H1 (cell line): ENCODE measurements around the gene EIF4ENIF1. TPM values are rescaled to one million over a fixed set of nuclear protein-coding genes. Genes with fewer than 3 reads are reported as not detected.

Source experiments
- CTCF ChIA-PET: fragments of 300-600 bp; sonication (Branson Sonifier 250); formaldehyde crosslinking; loops from one replicate; lab custom pipeline; 2021; ENCODE audit not compliant: partially characterized antibody; lab: Charles Lee
- POLR2A ChIA-PET: fragments of 300-600 bp; sonication (Branson Sonifier 250); formaldehyde crosslinking; loops from one replicate; lab custom pipeline; 2021; ENCODE audit warnings: inconsistent platforms; ENCODE audit not compliant: partially characterized antibody; lab: Charles Lee
- DNase-seq, 2 experiments: peaks; one replicate each; pipeline versions ENCODE4 v3.0.0 to v3.0.0-alpha.2; 2010 to 2022; ENCODE audit warnings: low spot score in 2 of 2, low read depth in 1 of 2, mixed read lengths in 1 of 2
- FAIRE-seq: peaks from 2 replicates; lab custom pipeline; 2011; peaks lifted over from hg19 to GRCh38; lab: Jason Lieb, UNC
- H2AFZ ChIP-seq: 2 replicates; pipeline ENCODE4 v1.8.1; 2012; ENCODE audit warnings: low read length, inconsistent platforms
- H2AK5ac ChIP-seq: 2 replicates; pipeline ENCODE4 v1.6.1; 2013; ENCODE audit warnings: low read depth, low read length
- H2BK120ac ChIP-seq: replicated peaks from 2 replicates; pipeline ENCODE3; 2013; ENCODE audit warnings: low read depth, low read length, inconsistent platforms
- H2BK12ac ChIP-seq: 2 replicates; pipeline ENCODE4 v1.6.1; 2013; ENCODE audit warnings: low read depth, low read length
- H2BK15ac ChIP-seq: 2 replicates; pipeline ENCODE4 v1.6.1; 2013; ENCODE audit warnings: low read length
- H2BK20ac ChIP-seq: 2 replicates; pipeline ENCODE4 v1.6.1; 2013; ENCODE audit warnings: low read length
- H2BK5ac ChIP-seq: 2 replicates; pipeline ENCODE4 v1.6.1; 2013; ENCODE audit warnings: low read depth, low read length
- H3K14ac ChIP-seq: 2 replicates; pipeline ENCODE4 v1.6.1; 2013; ENCODE audit warnings: inconsistent platforms; ENCODE audit not compliant: insufficient read length
- H3K18ac ChIP-seq: 2 replicates; pipeline ENCODE4 v1.6.1; 2013; ENCODE audit warnings: low read length; ENCODE audit errors: extremely low read depth
- H3K23ac ChIP-seq: 2 replicates; pipeline ENCODE4 v1.6.1; 2013; ENCODE audit warnings: inconsistent platforms; ENCODE audit not compliant: insufficient read length
- H3K23me2 ChIP-seq: 2 replicates; pipeline ENCODE4 v1.6.1; 2013; ENCODE audit warnings: low read depth, low read length
- H3K27ac ChIP-seq: 2 replicates; pipeline ENCODE4 v1.6.1; 2011; ENCODE audit warnings: low read depth, low read length, inconsistent platforms
- H3K27me3 ChIP-seq, 4 experiments: replicated peaks in 1 of 4; 1 replicate in 1 of 4; 2 replicates in 3 of 4; pipeline versions ENCODE4 v1.6.1 to v1.8.1; 2011 to 2013; ENCODE audit warnings: low read length in 3 of 4, mild to moderate bottlenecking in 3 of 4, inconsistent platforms in 2 of 4, mixed read lengths in 2 of 4, moderate library complexity in 1 of 4; ENCODE audit not compliant: control insufficient read depth in 3 of 4, insufficient read depth in 3 of 4; ENCODE audit errors: extremely low read depth in 1 of 4
- H3K36me3 ChIP-seq, 4 experiments: 2 replicates each; pipeline versions ENCODE4 v1.6.1 to v1.8.1; 2011 to 2013; ENCODE audit warnings: mild to moderate bottlenecking in 4 of 4, low read length in 3 of 4, moderate library complexity in 2 of 4, control low read depth in 1 of 4, inconsistent platforms in 1 of 4; ENCODE audit not compliant: insufficient read depth in 4 of 4, control insufficient read depth in 2 of 4
- H3K4ac ChIP-seq: replicated peaks from 2 replicates; pipeline ENCODE3; 2013; ENCODE audit warnings: low read length, low read depth, mixed read lengths, inconsistent platforms; ENCODE audit not compliant: insufficient read length
- H3K4me1 ChIP-seq, 4 experiments: replicated peaks in 1 of 4; 1 replicate in 1 of 4; 2 replicates in 3 of 4; pipeline versions ENCODE4 v1.6.1 to v1.8.1; 2011 to 2013; ENCODE audit warnings: low read length in 3 of 4, inconsistent platforms in 2 of 4, mixed read lengths in 1 of 4; ENCODE audit not compliant: insufficient read depth in 4 of 4, control insufficient read depth in 3 of 4
- H3K4me2 ChIP-seq, 2 experiments: 2 replicates each; pipeline versions ENCODE4 v1.6.1 to v1.8.1; 2011 to 2013; ENCODE audit warnings: low read depth in 2 of 2, low read length in 2 of 2, control low read depth in 1 of 2, inconsistent platforms in 1 of 2, mild to moderate bottlenecking in 1 of 2; ENCODE audit not compliant: insufficient read depth in 1 of 2
- H3K4me3 ChIP-seq, 4 experiments: fragments of 200-600, 300-600 bp in 1 of 4; sonication (generic), shearing (Covaris generic), sonication (Bioruptor Twin) in 1 of 4; 2 replicates each; pipeline versions ENCODE4 v1.5.1 to v1.8.1; 2011 to 2016; ENCODE audit warnings: low read length in 4 of 4, low read depth in 3 of 4, control low read depth in 2 of 4, inconsistent platforms in 2 of 4, mild to moderate bottlenecking in 2 of 4, mixed read lengths in 1 of 4, moderate library complexity in 1 of 4; ENCODE audit not compliant: insufficient read depth in 2 of 4; ENCODE audit errors: extremely low read depth in 1 of 4
- H3K56ac ChIP-seq: replicated peaks from 2 replicates; pipeline ENCODE3; 2013; ENCODE audit warnings: low read depth, mild to moderate bottlenecking, mixed read lengths, low read length, inconsistent platforms; ENCODE audit not compliant: insufficient read length
- H3K79me1 ChIP-seq: 2 replicates; pipeline ENCODE4 v1.6.1; 2013; ENCODE audit warnings: low read depth, low read length, control low read depth
- H3K79me2 ChIP-seq, 2 experiments: 2 replicates each; pipeline versions ENCODE4 v1.6.1 to v1.8.1; 2012 to 2013; ENCODE audit warnings: low read length in 2 of 2, mild to moderate bottlenecking in 2 of 2, inconsistent platforms in 1 of 2; ENCODE audit not compliant: insufficient read depth in 2 of 2, control insufficient read depth in 1 of 2
- H3K9ac ChIP-seq, 4 experiments: replicated peaks in 1 of 4; 1 replicate in 1 of 4; 2 replicates in 3 of 4; pipeline versions ENCODE4 v1.6.1 to v1.8.1; 2011 to 2013; ENCODE audit warnings: low read depth in 3 of 4, low read length in 3 of 4, control low read depth in 2 of 4, mild to moderate bottlenecking in 2 of 4, moderate library complexity in 2 of 4, inconsistent platforms in 1 of 4; ENCODE audit errors: extremely low read depth in 1 of 4
- H3K9me3 ChIP-seq, 2 experiments: 2 replicates each; pipeline versions ENCODE4 v1.6.1 to v1.8.1; 2012 to 2013; ENCODE audit warnings: mild to moderate bottlenecking in 2 of 2, moderate library complexity in 2 of 2, control low read depth in 1 of 2, inconsistent platforms in 1 of 2, low read depth in 1 of 2, low read length in 1 of 2, mixed read lengths in 1 of 2; ENCODE audit not compliant: insufficient read depth in 2 of 2
- H4K20me1 ChIP-seq, 2 experiments: replicated peaks in 1 of 2; 2 replicates each; pipeline versions ENCODE3 to v1.8.1; 2011 to 2013; ENCODE audit warnings: inconsistent platforms in 2 of 2, low read length in 2 of 2, mild to moderate bottlenecking in 1 of 2; ENCODE audit not compliant: insufficient read depth in 2 of 2, control insufficient read depth in 1 of 2
- H4K5ac ChIP-seq: 2 replicates; pipeline ENCODE4 v1.6.1; 2013; ENCODE audit warnings: low read length, low read depth, mixed read lengths, inconsistent platforms; ENCODE audit not compliant: insufficient read length
- H4K8ac ChIP-seq: 2 replicates; pipeline ENCODE4 v1.8.0; 2013; ENCODE audit warnings: mild to moderate bottlenecking, moderate library complexity, low read length, inconsistent platforms; ENCODE audit not compliant: insufficient read depth; ENCODE audit errors: extremely low read depth
- H4K91ac ChIP-seq: replicated peaks from 2 replicates; pipeline ENCODE3; 2013; ENCODE audit warnings: low read length, mixed read lengths, inconsistent platforms; ENCODE audit not compliant: insufficient read length
- ASH2L ChIP-seq: fragments of 200-600, 300-600 bp; sonication (generic); IDR thresholded peaks from one replicate; pipeline ENCODE4 v1.7.1; 2017; ENCODE audit warnings: low read length
- BCL11A ChIP-seq, 2 experiments: IDR thresholded peaks; one replicate each; pipeline ENCODE4 v1.6.1; 2011; ENCODE audit warnings: low read depth in 2 of 2, low read length in 2 of 2, mild to moderate bottlenecking in 2 of 2
- CBX5 ChIP-seq: fragments of 300-800, 300-1000 bp; sonication (generic); IDR thresholded peaks from 2 replicates; pipeline ENCODE4 v1.7.1; 2016; ENCODE audit warnings: antibody characterized with exemption, low read length, low read depth
- CTBP2 ChIP-seq: IDR thresholded peaks from 2 replicates; pipeline ENCODE4 v1.7.0; 2011; ENCODE audit warnings: borderline replicate concordance, mild to moderate bottlenecking, moderate library complexity, mixed read lengths, low read length; ENCODE audit not compliant: insufficient read depth, insufficient read length
- RBBP5 ChIP-seq: IDR thresholded peaks from 2 replicates; pipeline ENCODE4 v1.7.1; 2012; ENCODE audit warnings: low read depth, mild to moderate bottlenecking, inconsistent platforms, low read length, moderate library complexity, borderline replicate concordance
- SAP30 ChIP-seq: fragments of 300-600 bp; sonication (generic); IDR thresholded peaks from 2 replicates; pipeline ENCODE4 v1.7.1; 2012; ENCODE audit warnings: low read length, moderate library complexity, mild to moderate bottlenecking, inconsistent platforms; ENCODE audit not compliant: insufficient read depth, insufficient replicate concordance
- SIX5 ChIP-seq: IDR thresholded peaks from 2 replicates; pipeline ENCODE4 v1.6.1; 2011; ENCODE audit warnings: mild to moderate bottlenecking, low read depth, low read length
- TAF7 ChIP-seq: optimal IDR thresholded peaks from 2 replicates; pipeline ENCODE3; 2011; ENCODE audit warnings: low read depth, mild to moderate bottlenecking, inconsistent platforms, low read length, moderate library complexity, borderline replicate concordance
- ZNF274 ChIP-seq: IDR thresholded peaks from 2 replicates; pipeline ENCODE4 v1.7.0; 2012; ENCODE audit warnings: low read length, borderline replicate concordance; ENCODE audit errors: extremely low read depth
- WGBS, 2 experiments: shearing (Covaris generic) in 1 of 2; methylation state at CpG; one replicate each; pipeline versions ENCODE4 v1.1.6 to v1.1.7; 2013 to 2015; ENCODE audit warnings: low lambda C conversion rate in 2 of 2, mixed read lengths in 2 of 2, inconsistent platforms in 1 of 2, low coverage in 1 of 2, missing lambda C conversion rate in 1 of 2; ENCODE audit not compliant: insufficient replicate concordance in 2 of 2, insufficient coverage in 1 of 2, insufficient read length in 1 of 2; ENCODE audit errors: extremely low coverage in 1 of 2, missing lambda C conversion rate in 1 of 2; 5-methylcytosine and 5-hydroxymethylcytosine counted together
- polyA plus RNA-seq, 7 experiments: library from polyadenylated mRNA; depleted of rRNA in 3 of 7; stranded (reverse) in 5 of 7; unstranded in 2 of 7; fragments of >200 nt in 5 of 7; fragments of 200-250 nt in 2 of 7; gene quantifications; 1 replicate in 5 of 7; 2 replicates in 1 of 7; 4 replicates in 1 of 7; pipeline versions ENCODE4 v1.2.1 to v1.2.3, GENCODE V29; 2011 to 2013; ENCODE audit warnings: missing spikeins in 2 of 7, mixed read lengths in 2 of 7
- total RNA-seq: library from RNA; stranded (reverse); fragmentation: NEBNext Ultra II Directional; extraction: Animal tissue kit (Norgen Biotek cat#: 25700); gene quantifications from 2 replicates; pipeline ENCODE4 v1.2.1, GENCODE V29; 2021
- TF ChIP-seq, protein P1 (sequence below): IDR thresholded peaks from 2 replicates; pipeline ENCODE4 v1.6.1; 2012; ENCODE audit warnings: inconsistent platforms

The EIF4ENIF1 gene
- total and polyA plus RNA-seq, 2 of the 8 experiments (the other 6 are each of a cell fraction or from before 2014, with no cell fraction given) = 21.9 to 23.6 TPM

DNA sequence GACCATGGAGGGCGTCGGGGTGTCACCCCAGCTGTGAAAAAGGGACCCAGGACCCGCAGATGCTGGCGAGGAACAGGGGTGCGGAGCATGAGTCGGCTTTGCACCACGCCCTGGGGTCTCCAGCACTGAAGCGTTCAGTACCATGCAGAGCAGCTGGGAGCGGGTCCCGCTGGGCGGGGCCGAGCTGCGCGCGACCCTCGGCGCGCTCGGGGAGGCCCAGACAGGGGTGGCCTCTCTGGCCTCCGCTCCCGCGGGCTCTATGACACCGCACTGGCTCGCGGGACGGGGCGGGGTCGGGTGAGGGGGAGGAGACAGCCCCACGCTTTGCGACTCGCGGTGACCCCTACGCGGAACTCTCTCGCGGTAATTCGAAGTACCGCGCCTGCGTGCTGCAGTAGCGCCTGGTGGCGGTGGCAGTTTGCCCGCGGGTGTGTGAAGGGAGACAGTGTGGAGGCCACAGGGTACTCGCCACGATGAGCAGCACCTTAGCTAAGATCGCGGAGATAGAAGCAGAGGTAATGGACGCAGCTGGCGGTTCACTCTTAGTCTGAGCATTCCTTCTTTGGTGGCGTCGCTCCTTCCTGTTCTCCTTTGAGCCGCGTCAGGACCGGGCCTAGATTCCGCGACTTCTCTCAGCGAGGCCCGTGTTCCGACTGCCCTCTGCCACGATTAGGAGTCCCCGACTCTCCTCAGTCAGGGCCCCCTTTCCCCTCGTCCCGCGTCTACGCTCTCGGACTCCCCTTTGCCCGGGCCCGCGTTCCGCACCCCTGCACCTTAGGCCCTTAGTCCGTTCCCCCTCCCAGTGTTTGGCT is 90.2 kb downstream of the EIF4ENIF1 start, which contains the start of gene DRG1:
Gene DRG1 (plus strand): TSS at position 394 of the 812 bp plus-strand sequence. CDS start 80 bp downstream, at position 474.
- H3K4me3 ChIP-seq = peak within 1 kb of the TSS; percentile 62 to 96 (median 90)
- H2BK5ac ChIP-seq = peak within 1 kb of the TSS; percentile 72
- peak within 1 kb of the TSS; percentile 87; the same call in 1 of the 2 replicates for H4K8ac ChIP-seq
- 2% methylated on average over 64 of the region's 72 CpGs; no CpG with 5 or more reads in 1 of the 2 experiments for WGBS, 2 experiments
- peak within 1 kb of the TSS; percentile 61 for H3K27ac ChIP-seq
- peak within 1 kb of the TSS; percentile 83 to 96 (median 92) for H3K9ac ChIP-seq
- peaks cover 9 to 19% (median 10%) of the 10 kb centered on the region in 4 experiments; a peak in 5 of 8 replicates for H3K36me3 ChIP-seq
- H2BK12ac ChIP-seq = peak within 1 kb of the TSS; percentile 2; the same call in 1 of the 2 replicates
- POLR2A ChIA-PET = interaction anchor here (0.6 to 6.5 kb wide), 8 partner anchors 9 to 95 kb away, joined by 3 to 50 read pairs (median 3); partner anchors contain the start of gene PATZ1
- H3K9me3 ChIP-seq = no peaks in the 10 kb centered on the region
- no peak within 1 kb of the TSS for H3K23ac ChIP-seq
- peak within 1 kb of the TSS; percentile 11 for H3K56ac ChIP-seq
- peak within 1 kb of the TSS; percentile 79; the same call in 1 of the 2 replicates for H3K18ac ChIP-seq
- FAIRE-seq = no peak
- peak; percentile 85 to 96 for DNase-seq
- peaks cover 0 to 2% (median 0%) of the 10 kb centered on the region in 4 experiments; a peak in 1 of 7 replicates for H3K4me1 ChIP-seq
- peak within 1 kb of the TSS; percentile 76 to 77 for H3K4me2 ChIP-seq
- no peak within 1 kb of the TSS for H2BK20ac ChIP-seq
- H4K91ac ChIP-seq = peak within 1 kb of the TSS; percentile 18
- H3K23me2 ChIP-seq = peaks cover 9% of the 10 kb centered on the region
- H3K27me3 ChIP-seq = no peaks in the 10 kb centered on the region
- H2BK120ac ChIP-seq = no peak within 1 kb of the TSS
- CTCF ChIA-PET = interaction anchor here (1.7 kb wide), 1 partner anchor 53 kb away, joined by 6 read pairs; the partner anchor contains the start of gene PATZ1
- H3K79me1 ChIP-seq = no peaks in the 10 kb centered on the region
- H3K4ac ChIP-seq = no peak within 1 kb of the TSS
- H3K14ac ChIP-seq = no peak within 1 kb of the TSS
- H3K79me2 ChIP-seq = peaks cover 10 to 29% of the 10 kb centered on the region in 2 experiments
- peak within 1 kb of the TSS; percentile 80; the same call in 1 of the 2 replicates for H2AFZ ChIP-seq
- H2AK5ac ChIP-seq = peak within 1 kb of the TSS; percentile 54; the same call in 1 of the 2 replicates
- H4K5ac ChIP-seq = peak within 1 kb of the TSS; percentile 74
- H4K20me1 ChIP-seq = no peaks in the 10 kb centered on the region
- H2BK15ac ChIP-seq = no peak within 1 kb of the TSS
- no peak for TF ChIP-seq ZNF274
- peak; percentile 71 for TF ChIP-seq ASH2L
- no peak for TF ChIP-seq RBBP5
- TF ChIP-seq, protein P1, sequence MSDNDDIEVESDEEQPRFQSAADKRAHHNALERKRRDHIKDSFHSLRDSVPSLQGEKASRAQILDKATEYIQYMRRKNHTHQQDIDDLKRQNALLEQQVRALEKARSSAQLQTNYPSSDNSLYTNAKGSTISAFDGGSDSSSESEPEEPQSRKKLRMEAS = peak; percentile 33
- no peak for TF ChIP-seq BCL11A (IDR thresholded peaks at IDR 0.05; ENCODE audit: low read depth in 2 of 2, low read length in 2 of 2)
- no peak for TF ChIP-seq CTBP2
- no peak for TF ChIP-seq TAF7
- TF ChIP-seq SIX5 = no peak
- peak; percentile 74 for TF ChIP-seq SAP30
- TF ChIP-seq CBX5 = no peak
